Naive B cell (primary cell): ENCODE data around the gene PNPO. TPM values are rescaled to one million over a fixed set of nuclear protein-coding genes. Genes with fewer than 3 reads are reported as not detected.
"Not testable (repeated sequence)": the region's sequence is repeated elsewhere in the genome, so short reads cannot be mapped to it uniquely, and the experiment has no call there.

Source experiments
- ATAC-seq, 2 donors: fragments of 150-1000 bp; cut with Tn5 transposase; 2 replicates each; pipeline ENCODE4 v1.10.0; 2021; ENCODE audit warnings: low read depth in 2 of 2, mild to moderate bottlenecking in 2 of 2, moderate library complexity in 2 of 2
- DNase-seq: peaks from one replicate; pipeline ENCODE4 v3.0.0; 2022
- H3K27ac Mint-ChIP-seq, 6 donors: one replicate each; pipeline ENCODE4 v1.8.0; 2020 to 2022; ENCODE audit warnings: mild to moderate bottlenecking in 6 of 6, mixed read lengths in 6 of 6, moderate library complexity in 5 of 6, inconsistent platforms in 2 of 6
- H3K27me3 Mint-ChIP-seq, 3 donors: one replicate each; pipeline ENCODE4 v1.8.0; 2021 to 2022; ENCODE audit warnings: mixed read lengths in 3 of 3, mild to moderate bottlenecking in 1 of 3
- H3K36me3 Mint-ChIP-seq, 2 donors: one replicate each; pipeline ENCODE4 v1.8.0; 2020 to 2022; ENCODE audit warnings: mixed read lengths in 2 of 2, inconsistent platforms in 1 of 2, mild to moderate bottlenecking in 1 of 2
- H3K4me1 Mint-ChIP-seq, 3 donors: one replicate each; pipeline ENCODE4 v1.8.0; 2020 to 2022; ENCODE audit warnings: mixed read lengths in 3 of 3, inconsistent platforms in 1 of 3, mild to moderate bottlenecking in 1 of 3, moderate library complexity in 1 of 3
- H3K4me3 Mint-ChIP-seq, 8 donors: one replicate each; pipeline ENCODE4 v1.8.0; 2020 to 2022; ENCODE audit warnings: mild to moderate bottlenecking in 8 of 8, mixed read lengths in 8 of 8, moderate library complexity in 8 of 8, inconsistent platforms in 2 of 8
- H3K9me3 Mint-ChIP-seq, 7 donors: one replicate each; pipeline ENCODE4 v1.8.0; 2020 to 2022; ENCODE audit warnings: mixed read lengths in 7 of 7, mild to moderate bottlenecking in 5 of 7, inconsistent platforms in 2 of 7, moderate library complexity in 1 of 7
- polyA plus RNA-seq, 6 donors: library from polyadenylated mRNA; unstranded; fragments of 300-500 nt; fragmentation: Illumina TruSeq; gene quantifications; one replicate each; pipeline ENCODE4 v1.2.3, GENCODE V29; 2021; ENCODE audit warnings: low read depth in 6 of 6

PNPO gene
- polyA plus RNA-seq, 6 donors from 2014 or later, result 8.3 to 22.0 (median 15.8) TPM

DNA sequence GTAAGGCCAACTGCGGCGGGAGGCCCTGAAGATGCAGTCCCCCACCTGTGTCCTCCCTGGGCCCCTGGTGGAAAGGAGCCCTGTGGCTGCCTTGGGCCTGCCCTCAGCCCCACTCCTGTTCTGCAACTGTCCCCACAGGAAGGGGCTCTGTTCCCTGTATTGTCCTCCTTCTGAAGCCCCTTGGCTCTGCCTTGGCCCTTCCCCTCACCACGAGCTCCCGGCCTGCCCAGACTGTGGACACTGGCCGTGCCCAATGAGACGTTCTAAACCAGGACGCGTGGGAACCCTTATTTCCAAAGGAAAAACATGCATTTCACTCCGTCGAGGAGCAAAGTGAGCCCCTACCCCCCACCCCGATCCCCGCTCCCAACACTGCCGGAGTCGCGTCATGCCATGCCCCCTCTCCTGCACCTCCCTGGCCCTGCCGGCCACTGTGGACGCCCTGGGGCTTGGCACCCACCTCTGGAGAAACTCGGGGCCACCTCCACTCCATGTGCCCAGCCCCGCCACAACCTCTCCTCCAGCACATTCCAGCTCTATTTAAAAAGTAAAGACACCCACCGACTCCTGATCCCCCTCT, 13.5 kb upstream of the PNPO start:
- no peaks in the 10 kb centered on the region for H3K27me3 Mint-ChIP-seq
- peaks cover 0 to 4% (median 4%) of the 10 kb centered on the region in 3 donors for H3K4me1 Mint-ChIP-seq
- H3K9me3 Mint-ChIP-seq, result no peaks in the 10 kb centered on the region
- H3K36me3 Mint-ChIP-seq, result peaks cover 7 to 25% of the 10 kb centered on the region in 2 donors
- no peak for DNase-seq
- no peak for ATAC-seq
- H3K27ac Mint-ChIP-seq, result no peak overlapping the region
- H3K4me3 Mint-ChIP-seq, result no peak overlapping the region

DNA sequence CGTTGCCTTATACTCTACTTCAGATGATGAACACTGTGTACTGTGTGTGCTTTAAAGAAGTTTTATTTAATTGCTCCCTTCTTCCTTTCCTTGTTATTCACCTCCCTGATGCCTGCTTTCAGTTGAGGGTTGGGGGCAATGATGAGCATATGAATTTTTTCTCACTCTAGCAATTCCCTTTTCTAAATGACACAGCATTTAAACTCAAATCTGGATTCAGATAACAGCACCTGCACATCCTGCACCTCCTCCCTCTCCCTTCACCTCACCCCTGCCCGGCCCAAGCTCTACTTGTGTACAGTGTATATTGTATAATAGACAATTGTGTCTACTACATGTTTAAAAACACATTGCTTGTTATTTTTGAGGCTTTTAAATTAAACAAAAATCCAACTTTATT, 13.0 kb upstream of the PNPO start:
- no peaks in the 10 kb centered on the region for H3K9me3 Mint-ChIP-seq
- DNase-seq (no peak), ATAC-seq (no peak)
- H3K36me3 Mint-ChIP-seq, result peaks cover 7 to 25% of the 10 kb centered on the region in 2 donors
- H3K27me3 Mint-ChIP-seq, result no peaks in the 10 kb centered on the region
- H3K4me1 Mint-ChIP-seq, result peaks cover 0 to 4% (median 4%) of the 10 kb centered on the region in 3 donors
- no peak overlapping the region for H3K4me3 Mint-ChIP-seq
- H3K27ac Mint-ChIP-seq, result peak overlapping the region in 2 of 6 donors; percentile 39 to 78

DNA sequence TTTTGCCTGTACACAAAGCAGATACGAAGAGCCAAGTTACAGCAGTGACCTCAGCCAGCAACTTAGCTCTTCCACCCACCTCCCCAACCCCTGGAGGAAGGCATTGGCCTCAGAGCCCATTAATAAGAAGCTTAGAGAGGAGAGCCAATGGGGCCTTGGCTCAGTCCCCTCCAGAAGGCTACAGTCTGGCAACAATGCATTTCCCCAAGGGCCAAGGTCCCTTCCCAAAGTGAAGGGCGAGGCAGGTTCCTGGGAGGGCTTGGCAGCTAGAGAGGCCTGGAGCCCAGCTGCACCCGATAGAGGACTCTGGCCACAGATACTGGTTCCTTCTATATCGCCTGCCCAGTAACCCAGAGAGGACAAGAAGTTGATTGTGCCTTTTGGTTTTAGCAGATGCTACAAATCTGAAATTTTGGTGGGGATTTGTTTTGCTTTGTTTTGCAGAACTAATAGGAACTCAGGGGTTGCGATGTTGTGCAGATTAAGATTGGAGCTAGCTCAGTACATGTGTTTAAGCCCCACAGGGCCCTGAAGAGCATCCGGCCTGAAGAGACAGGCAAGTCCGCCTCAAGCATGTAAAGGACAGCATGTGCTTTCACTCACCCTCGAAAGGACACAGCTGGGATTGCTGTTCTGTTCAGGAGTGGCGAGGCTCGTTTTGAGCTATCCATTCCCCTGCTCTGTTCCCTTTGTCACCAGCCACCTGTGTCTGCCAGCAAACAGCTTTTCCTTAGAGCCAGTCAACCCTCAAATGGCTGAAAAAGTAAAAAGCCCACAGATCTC, 12.0 kb upstream of the PNPO start:
- Mint-ChIP-seq H3K4me3 (no peak overlapping the region), H3K4me1 (peaks cover 0 to 4% (median 4%) of the 10 kb centered on the region in 3 donors), H3K9me3 (no peaks in the 10 kb centered on the region), H3K27me3 (no peaks in the 10 kb centered on the region), H3K36me3 (peaks cover 7 to 25% of the 10 kb centered on the region in 2 donors), H3K27ac (no peak overlapping the region)
- no peak for ATAC-seq
- no peak for DNase-seq

DNA sequence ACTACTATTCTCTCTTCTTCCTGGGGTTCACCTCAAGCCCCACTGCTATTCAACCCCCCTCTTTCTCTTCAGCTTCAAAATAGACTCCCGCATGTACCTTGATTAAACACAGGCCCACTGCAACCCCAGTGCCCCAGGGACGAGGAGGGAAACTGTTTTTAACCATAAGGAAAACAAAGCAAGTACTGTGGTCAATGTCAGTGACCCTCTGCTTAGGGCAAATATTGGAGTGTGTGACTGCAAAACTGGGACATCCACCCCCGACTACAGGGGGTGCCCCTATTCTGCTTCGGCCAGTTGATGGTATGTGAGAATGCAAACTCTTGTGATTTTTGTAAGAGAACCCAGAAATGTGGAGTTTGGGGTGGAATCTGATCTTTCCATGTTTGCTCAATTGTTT, 9.5 kb upstream of the PNPO start:
- no peaks in the 10 kb centered on the region for H3K9me3 Mint-ChIP-seq
- peak overlapping the region in 3 of 6 donors; percentile 69 to 79 (median 72) for H3K27ac Mint-ChIP-seq
- H3K4me1 Mint-ChIP-seq, result peaks cover 3 to 9% (median 7%) of the 10 kb centered on the region in 3 donors
- H3K27me3 Mint-ChIP-seq, result no peaks in the 10 kb centered on the region
- ATAC-seq, result no peak
- no peak for DNase-seq
- peak overlapping the region in 1 of 8 donors; percentile 43 for H3K4me3 Mint-ChIP-seq
- H3K36me3 Mint-ChIP-seq, result peaks cover 0 to 14% of the 10 kb centered on the region in 2 donors

- Mint-ChIP-seq H3K27ac (no peak overlapping the region), H3K4me1 (peaks cover 2 to 12% (median 8%) of the 10 kb centered on the region in 3 donors), H3K27me3 (no peaks in the 10 kb centered on the region), H3K36me3 (no peaks in the 10 kb centered on the region), H3K4me3 (no peak overlapping the region), H3K9me3 (no peaks in the 10 kb centered on the region)
- DNase-seq (no peak), ATAC-seq (no peak)
Measured at GRCh38 chr17:47934856-47935255, 6.5 kb upstream of the PNPO start.

DNA sequence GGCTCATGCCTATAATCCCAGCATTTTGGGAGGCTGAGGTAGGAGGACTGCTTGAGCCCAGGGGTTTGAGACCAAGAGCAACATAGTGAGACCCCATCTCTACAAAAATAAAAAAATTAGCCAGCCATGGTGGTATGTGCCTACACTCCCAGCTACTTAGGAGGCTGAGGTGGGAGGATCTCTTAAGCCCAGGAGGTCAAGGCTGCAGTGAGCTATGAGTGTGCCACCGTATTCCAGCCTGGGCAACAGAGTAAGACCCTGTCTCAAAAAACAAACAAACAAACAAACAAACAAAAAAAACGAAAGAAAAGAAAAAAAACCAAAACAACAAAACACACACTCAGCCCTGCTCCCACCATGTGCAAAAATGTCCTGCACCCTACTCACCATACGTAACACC, 5.9 kb upstream of the PNPO start:
- DNase-seq, result not testable (repeated sequence)

DNA sequence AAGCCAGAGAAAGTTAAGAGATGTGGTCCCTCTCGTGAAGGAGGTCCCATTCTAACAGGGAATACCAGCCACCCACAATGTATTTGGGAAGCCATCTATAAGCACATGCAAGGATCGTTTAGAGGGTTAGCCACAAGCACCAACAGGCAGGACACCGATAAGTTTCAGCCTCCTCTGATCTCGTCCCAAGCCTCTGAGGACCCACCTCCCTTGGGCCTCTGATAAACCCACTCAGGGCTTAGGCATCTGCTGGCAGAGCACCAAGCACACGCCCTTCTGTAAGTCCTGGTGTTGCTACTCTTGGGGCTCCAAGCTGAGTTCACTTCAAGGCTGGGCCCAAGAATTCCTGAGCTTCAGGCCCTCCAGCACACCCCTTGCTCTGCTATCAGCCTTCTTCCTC, 5.4 kb upstream of the PNPO start:
- ATAC-seq (no peak), DNase-seq (no peak)
- H3K27me3 Mint-ChIP-seq, result no peaks in the 10 kb centered on the region
- no peaks in the 10 kb centered on the region for H3K36me3 Mint-ChIP-seq
- no peak overlapping the region for H3K27ac Mint-ChIP-seq
- peaks cover 0 to 2% (median 0%) of the 10 kb centered on the region in 7 donors for H3K9me3 Mint-ChIP-seq
- peaks cover 11 to 20% (median 13%) of the 10 kb centered on the region in 3 donors for H3K4me1 Mint-ChIP-seq
- no peak overlapping the region for H3K4me3 Mint-ChIP-seq

More for the DNA sequence above, 5.9 kb upstream of the PNPO start:
- not testable (repeated sequence) for H3K9me3 Mint-ChIP-seq, H3K27me3 Mint-ChIP-seq, H3K36me3 Mint-ChIP-seq, H3K4me3 Mint-ChIP-seq, H3K27ac Mint-ChIP-seq, ATAC-seq
- peaks cover 8 to 17% (median 8%) of the 10 kb centered on the region in 3 donors for H3K4me1 Mint-ChIP-seq

DNA sequence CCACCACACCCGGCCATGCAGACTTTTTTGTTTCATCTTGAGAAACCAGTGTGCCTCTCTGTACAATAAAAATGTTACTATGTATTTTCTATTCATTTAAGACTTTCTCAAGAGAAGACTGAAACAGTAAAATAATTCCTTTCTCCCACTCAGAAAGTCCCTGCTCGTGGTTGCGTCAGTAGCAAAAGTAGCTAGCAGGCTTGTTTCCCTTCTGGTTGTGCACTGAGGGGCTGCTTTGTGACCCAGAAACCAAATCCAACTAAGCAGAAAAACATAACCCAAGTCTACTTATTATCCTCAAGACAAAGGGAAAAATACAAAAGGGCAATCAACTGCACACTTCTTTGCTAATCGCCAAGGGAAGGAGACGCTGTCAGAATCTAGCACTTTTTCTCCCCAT, 3.4 kb upstream of the PNPO start:
- Mint-ChIP-seq H3K27me3 (no peaks in the 10 kb centered on the region), H3K4me3 (no peak overlapping the region), H3K27ac (no peak overlapping the region), H3K4me1 (peaks cover 27 to 31% (median 28%) of the 10 kb centered on the region in 3 donors), H3K36me3 (no peaks in the 10 kb centered on the region), H3K9me3 (peaks cover 0 to 4% (median 0%) of the 10 kb centered on the region in 7 donors)
- ATAC-seq, result no peak
- no peak for DNase-seq

GRCh38 chr17:47942096-47942510, 732 bp downstream of the PNPO start:
- Mint-ChIP-seq H3K9me3 (peaks cover 0 to 4% (median 0%) of the 10 kb centered on the region in 7 donors), H3K4me3 (peak overlapping the region; percentile 77 to 95 (median 90)), H3K36me3 (peaks cover 5 to 10% of the 10 kb centered on the region in 2 donors), H3K27ac (peak overlapping the region; percentile 26 to 95 (median 90)), H3K27me3 (no peaks in the 10 kb centered on the region), H3K4me1 (peaks cover 30 to 52% (median 34%) of the 10 kb centered on the region in 3 donors)
- DNase-seq (no peak), ATAC-seq (no peak)

- Mint-ChIP-seq H3K36me3 (peaks cover 5 to 10% of the 10 kb centered on the region in 2 donors), H3K27me3 (no peaks in the 10 kb centered on the region), H3K9me3 (peaks cover 0 to 4% (median 0%) of the 10 kb centered on the region in 7 donors), H3K27ac (peak overlapping the region in 1 of 6 donors; percentile 87), H3K4me3 (peak overlapping the region; percentile 82 to 95 (median 90)), H3K4me1 (peaks cover 29 to 54% (median 34%) of the 10 kb centered on the region in 3 donors)
- DNase-seq, result no peak
- no peak for ATAC-seq
Measured at GRCh38 chr17:47942568-47942967, 1.2 kb downstream of the PNPO start.

- peaks cover 5 to 10% of the 10 kb centered on the region in 2 donors for H3K36me3 Mint-ChIP-seq
- no peaks in the 10 kb centered on the region for H3K27me3 Mint-ChIP-seq
- DNase-seq (no peak), ATAC-seq (no peak)
- H3K4me3 Mint-ChIP-seq, result peak overlapping the region in 1 of 8 donors; percentile 50
- H3K27ac Mint-ChIP-seq, result peak overlapping the region in 1 of 6 donors; percentile 18
- H3K4me1 Mint-ChIP-seq, result peaks cover 44 to 69% (median 44%) of the 10 kb centered on the region in 3 donors
- H3K9me3 Mint-ChIP-seq, result peaks cover 0 to 4% (median 0%) of the 10 kb centered on the region in 7 donors
Measured at GRCh38 chr17:47945080-47945479, 3.7 kb downstream of the PNPO start.

DNA sequence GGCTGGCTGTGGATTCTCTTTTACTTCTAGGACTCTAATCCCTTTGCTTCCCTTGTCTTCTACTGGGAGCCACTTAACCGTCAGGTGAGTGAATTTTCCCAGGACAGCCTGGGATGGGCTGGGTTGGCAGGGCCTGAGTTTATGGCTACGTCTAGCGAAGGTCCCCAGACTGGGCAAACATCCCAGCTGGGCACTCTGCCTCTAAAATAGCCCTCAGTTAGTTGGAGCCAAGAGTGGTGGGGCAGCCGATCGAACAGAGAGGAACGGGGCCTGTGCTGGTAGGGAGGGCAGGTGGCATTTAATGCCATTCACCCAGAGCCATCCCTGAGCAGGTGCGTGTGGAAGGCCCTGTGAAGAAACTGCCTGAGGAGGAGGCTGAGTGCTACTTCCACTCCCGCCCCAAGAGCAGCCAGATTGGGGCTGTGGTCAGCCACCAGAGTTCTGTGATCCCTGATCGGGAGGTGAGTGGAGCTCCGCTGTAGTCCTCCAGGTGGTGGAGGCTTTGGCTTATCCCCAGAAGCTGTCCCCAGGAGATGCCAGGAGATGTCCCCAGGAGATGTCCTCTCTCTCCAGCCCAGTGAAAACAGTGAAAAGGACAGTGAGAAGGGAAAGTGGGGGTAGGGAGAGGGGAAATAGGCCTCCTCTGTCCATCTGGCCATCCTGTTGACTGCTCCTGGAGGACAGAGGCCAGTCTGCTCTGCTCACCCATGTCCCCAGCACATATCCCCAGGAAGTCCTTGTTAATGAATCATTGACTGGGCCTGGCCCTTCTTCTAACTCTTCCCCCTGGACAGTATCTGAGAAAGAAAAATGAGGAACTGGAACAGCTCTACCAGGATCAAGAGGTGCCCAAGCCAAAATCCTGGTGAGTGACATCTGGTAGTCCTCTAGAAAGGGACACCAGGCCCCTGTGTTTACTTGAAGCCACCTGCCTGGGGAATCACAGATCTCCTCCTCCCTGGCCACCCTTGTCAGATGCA, 4.4 kb downstream of the PNPO start:
- ATAC-seq (no peak), DNase-seq (no peak)
- peaks cover 40 to 64% (median 43%) of the 10 kb centered on the region in 3 donors for H3K4me1 Mint-ChIP-seq
- peaks cover 5 to 10% of the 10 kb centered on the region in 2 donors for H3K36me3 Mint-ChIP-seq
- no peaks in the 10 kb centered on the region for H3K27me3 Mint-ChIP-seq
- H3K4me3 Mint-ChIP-seq, result peak overlapping the region in 1 of 8 donors; percentile 50
- peaks cover 0 to 4% (median 0%) of the 10 kb centered on the region in 7 donors for H3K9me3 Mint-ChIP-seq
- H3K27ac Mint-ChIP-seq, result peak overlapping the region in 1 of 6 donors; percentile 60

DNA sequence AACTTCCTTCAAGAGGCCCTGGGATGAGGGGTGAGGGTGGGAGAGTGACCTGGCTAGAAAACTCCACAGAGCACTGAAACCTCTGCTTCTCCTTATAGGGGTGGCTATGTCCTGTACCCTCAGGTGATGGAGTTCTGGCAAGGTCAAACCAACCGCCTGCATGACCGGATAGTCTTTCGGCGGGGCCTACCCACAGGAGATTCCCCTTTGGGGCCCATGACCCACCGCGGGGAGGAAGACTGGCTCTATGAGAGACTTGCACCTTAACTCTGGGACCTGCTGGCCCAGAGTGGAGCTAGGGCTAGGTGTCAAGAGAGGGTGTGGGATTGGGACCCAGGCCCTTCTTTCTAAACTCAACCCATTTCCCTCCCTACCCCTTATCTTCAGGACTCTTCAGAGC, 5.1 kb downstream of the PNPO start:
- Mint-ChIP-seq H3K4me3 (peak overlapping the region in 1 of 8 donors; percentile 66), H3K27ac (no peak overlapping the region), H3K9me3 (no peaks in the 10 kb centered on the region), H3K27me3 (no peaks in the 10 kb centered on the region), H3K4me1 (peaks cover 34 to 58% (median 36%) of the 10 kb centered on the region in 3 donors), H3K36me3 (peaks cover 5 to 10% of the 10 kb centered on the region in 2 donors)
- ATAC-seq, result no peak
- DNase-seq, result no peak
